Central memory CD8-positive, alpha-beta T cell (primary cell): ENCODE data around the gene ZFYVE19.
A peak's percentile ranks its signal among the peaks of the same experiment; 100 is the strongest.

Experiments used
- ATAC-seq: fragments of 150-1000 bp; cut with Tn5 transposase; replicated peaks from 2 replicates; pipeline ENCODE4 v1.10.0; 2022; ENCODE audit warnings: mild to moderate bottlenecking, moderate FRiP score, moderate number of reproducible peaks; ENCODE audit not compliant: poor library complexity, severe bottlenecking; ENCODE audit errors: extremely low read depth
- DNase-seq, 2 donors: peaks; one replicate each; pipeline ENCODE4 v3.0.0; 2021; ENCODE audit warnings: low spot score in 2 of 2
- H3K27ac Mint-ChIP-seq: one replicate; pipeline ENCODE4 v1.8.0; 2022; ENCODE audit warnings: low read depth, mild to moderate bottlenecking, moderate library complexity, mixed read lengths
- H3K27me3 Mint-ChIP-seq: one replicate; pipeline ENCODE4 v1.8.0; 2022; ENCODE audit warnings: mixed read lengths
- H3K36me3 Mint-ChIP-seq: one replicate; pipeline ENCODE4 v1.8.0; 2022; ENCODE audit warnings: mild to moderate bottlenecking, moderate library complexity, mixed read lengths; ENCODE audit not compliant: insufficient read depth
- H3K4me1 Mint-ChIP-seq: one replicate; pipeline ENCODE4 v1.8.0; 2022; ENCODE audit warnings: mixed read lengths
- H3K4me3 Mint-ChIP-seq: one replicate; pipeline ENCODE4 v1.8.0; 2022; ENCODE audit warnings: mild to moderate bottlenecking, moderate library complexity, mixed read lengths
- H3K9me3 Mint-ChIP-seq: one replicate; pipeline ENCODE4 v1.8.0; 2022; ENCODE audit warnings: mixed read lengths

Gene ZFYVE19

DNA sequence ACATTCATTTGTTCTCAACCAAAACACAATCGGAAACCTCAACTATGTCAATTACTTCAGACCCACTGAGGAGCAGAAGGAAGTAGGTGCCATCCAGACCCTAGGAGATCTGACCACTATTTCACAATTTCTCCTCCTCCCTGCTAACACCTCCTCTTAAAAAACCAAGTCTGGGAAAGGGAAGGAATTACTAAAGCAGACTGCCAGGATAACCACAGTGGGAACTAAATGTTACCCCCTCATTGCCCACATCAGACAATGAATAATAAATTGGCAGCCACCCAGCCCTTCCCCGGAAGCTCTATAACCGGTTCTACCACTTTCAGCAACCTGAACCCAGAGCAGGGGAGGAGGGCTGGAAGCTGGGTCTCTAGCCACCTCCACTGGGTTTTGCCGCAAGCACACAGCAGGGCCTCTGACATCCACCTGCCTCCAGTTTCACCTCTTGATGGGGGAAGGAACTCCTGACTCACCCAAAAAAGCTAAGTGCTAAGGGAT is 19.5 kb upstream of the ZFYVE19 start:
- no peaks in the 10 kb centered on the region for H3K27me3 Mint-ChIP-seq
- peak; percentile 85 for ATAC-seq
- peaks cover 25% of the 10 kb centered on the region for H3K4me1 Mint-ChIP-seq
- H3K27ac Mint-ChIP-seq = no peak overlapping the region
- no peaks in the 10 kb centered on the region for H3K9me3 Mint-ChIP-seq
- H3K36me3 Mint-ChIP-seq = peaks cover 8% of the 10 kb centered on the region
- no peak overlapping the region for H3K4me3 Mint-ChIP-seq
- peak in 1 of 2 donors; percentile 32 for DNase-seq

DNA sequence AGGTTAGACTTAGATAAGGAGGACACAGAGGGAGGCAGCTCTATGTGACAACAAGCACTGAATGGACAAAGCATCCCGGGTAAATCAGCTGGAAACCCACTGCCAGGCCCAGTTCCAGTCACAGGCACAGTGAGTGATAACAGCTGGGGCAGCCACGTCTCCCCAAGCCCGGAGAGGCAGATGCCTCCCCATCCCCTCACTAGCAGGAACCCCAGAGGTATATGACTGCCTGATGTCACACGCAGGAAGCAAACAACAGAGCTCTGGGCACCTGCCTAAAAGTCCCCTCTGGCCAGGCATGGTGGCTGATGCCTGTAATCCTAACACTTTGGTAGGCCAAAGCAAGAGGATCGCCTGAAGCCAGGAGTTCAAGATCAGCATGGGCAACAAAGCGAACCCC is 18.9 kb upstream of the ZFYVE19 start:
- Mint-ChIP-seq H3K9me3 (no peaks in the 10 kb centered on the region), H3K27ac (no peak overlapping the region), H3K4me3 (no peak overlapping the region), H3K27me3 (no peaks in the 10 kb centered on the region), H3K4me1 (peaks cover 23% of the 10 kb centered on the region), H3K36me3 (peaks cover 10% of the 10 kb centered on the region)
- ATAC-seq = no peak
- DNase-seq = no peak

DNA sequence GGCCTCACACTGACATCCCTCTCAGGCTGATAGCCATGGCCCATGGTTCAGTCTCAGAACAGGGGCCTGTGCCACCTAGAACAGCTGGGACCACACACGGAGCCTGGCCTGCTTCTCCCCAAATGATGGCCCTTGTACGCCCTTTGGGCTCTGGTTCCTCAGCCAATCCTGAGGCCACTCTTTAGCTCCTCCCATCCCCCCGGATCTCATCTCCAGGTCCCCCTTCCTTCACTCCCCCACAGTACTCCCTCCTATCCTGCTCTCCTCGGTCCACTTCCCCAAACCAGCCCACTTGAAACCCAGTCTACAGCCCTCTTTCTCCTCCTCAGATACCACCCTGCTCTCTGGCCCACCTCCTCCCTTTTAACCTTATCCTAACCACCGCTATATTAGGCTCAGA is 17.8 kb upstream of the ZFYVE19 start:
- H3K4me3 Mint-ChIP-seq = no peak overlapping the region
- H3K4me1 Mint-ChIP-seq = peaks cover 32% of the 10 kb centered on the region
- no peaks in the 10 kb centered on the region for H3K27me3 Mint-ChIP-seq
- DNase-seq (no peak), ATAC-seq (no peak)
- peaks cover 8% of the 10 kb centered on the region for H3K36me3 Mint-ChIP-seq
- no peaks in the 10 kb centered on the region for H3K9me3 Mint-ChIP-seq
- H3K27ac Mint-ChIP-seq = peak overlapping the region; percentile 36

DNA sequence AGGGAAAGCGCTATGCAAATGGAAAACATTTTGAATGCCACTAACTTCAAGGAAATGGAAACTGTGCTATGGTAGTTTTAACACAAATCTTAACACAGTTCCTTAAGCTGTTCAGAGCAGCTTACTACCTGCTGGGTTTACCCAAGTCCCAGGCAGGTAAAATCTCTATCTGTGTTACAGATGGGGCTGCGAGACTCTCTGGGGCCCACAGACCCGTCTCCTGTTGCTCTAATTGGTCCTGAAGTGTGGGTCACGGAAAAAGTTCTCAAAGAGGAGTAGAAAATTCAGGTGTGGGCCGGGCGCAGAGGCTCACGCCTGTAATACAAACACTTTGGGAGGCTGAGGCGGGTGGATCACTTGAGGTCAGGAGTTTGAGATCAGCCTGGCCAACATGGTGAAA is 16.9 kb upstream of the ZFYVE19 start:
- H3K27ac Mint-ChIP-seq = no peak overlapping the region
- no peak overlapping the region for H3K4me3 Mint-ChIP-seq
- no peak for ATAC-seq
- H3K9me3 Mint-ChIP-seq = no peaks in the 10 kb centered on the region
- H3K27me3 Mint-ChIP-seq = no peaks in the 10 kb centered on the region
- peaks cover 8% of the 10 kb centered on the region for H3K36me3 Mint-ChIP-seq
- DNase-seq = no peak
- H3K4me1 Mint-ChIP-seq = peaks cover 32% of the 10 kb centered on the region

DNA sequence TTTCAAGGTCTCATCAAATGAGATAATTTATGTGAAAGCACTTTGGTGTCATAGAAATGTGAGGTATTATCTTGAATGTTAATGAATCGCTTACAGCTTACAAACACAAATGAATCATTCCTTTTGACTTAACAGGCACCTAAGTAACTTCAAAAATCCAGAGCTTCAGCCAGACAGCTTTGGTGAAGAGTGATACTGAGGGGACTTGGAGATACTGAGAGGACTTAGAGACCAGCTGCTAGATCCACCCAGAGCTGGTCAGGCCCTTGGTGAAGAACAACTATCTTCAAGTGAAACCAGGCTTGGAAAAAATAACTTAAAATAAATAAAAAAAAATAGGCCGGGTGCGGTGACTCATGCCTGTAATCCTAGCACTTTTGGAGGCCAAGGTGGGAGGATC is 16.2 kb upstream of the ZFYVE19 start:
- Mint-ChIP-seq H3K27ac (no peak overlapping the region), H3K27me3 (no peaks in the 10 kb centered on the region), H3K9me3 (no peaks in the 10 kb centered on the region), H3K36me3 (peaks cover 8% of the 10 kb centered on the region), H3K4me1 (peaks cover 32% of the 10 kb centered on the region), H3K4me3 (no peak overlapping the region)
- no peak for ATAC-seq
- DNase-seq = no peak

DNA sequence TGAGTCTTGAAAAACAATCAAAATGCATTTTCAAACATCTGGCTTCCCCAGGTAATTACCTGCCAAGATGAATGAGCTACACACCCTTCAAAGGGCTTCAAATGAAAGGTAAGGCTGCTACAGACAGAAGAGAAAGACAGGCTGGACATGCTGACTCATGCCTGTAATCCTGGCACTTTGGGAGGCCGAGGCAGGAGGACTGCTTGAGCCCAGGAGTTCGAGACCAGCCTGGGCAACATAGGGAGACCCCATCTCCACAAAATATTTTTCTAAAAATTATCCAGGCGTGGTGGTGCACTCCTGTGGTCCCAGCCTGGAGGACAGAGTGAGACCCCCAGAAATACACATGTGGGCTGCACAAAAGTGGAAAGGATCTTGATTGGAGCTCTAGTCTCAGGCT is 14.5 kb upstream of the ZFYVE19 start:
- H3K4me3 Mint-ChIP-seq = no peak overlapping the region
- no peaks in the 10 kb centered on the region for H3K9me3 Mint-ChIP-seq
- DNase-seq = no peak
- no peak overlapping the region for H3K27ac Mint-ChIP-seq
- peaks cover 31% of the 10 kb centered on the region for H3K4me1 Mint-ChIP-seq
- no peak for ATAC-seq
- H3K36me3 Mint-ChIP-seq = peaks cover 8% of the 10 kb centered on the region
- no peaks in the 10 kb centered on the region for H3K27me3 Mint-ChIP-seq

DNA sequence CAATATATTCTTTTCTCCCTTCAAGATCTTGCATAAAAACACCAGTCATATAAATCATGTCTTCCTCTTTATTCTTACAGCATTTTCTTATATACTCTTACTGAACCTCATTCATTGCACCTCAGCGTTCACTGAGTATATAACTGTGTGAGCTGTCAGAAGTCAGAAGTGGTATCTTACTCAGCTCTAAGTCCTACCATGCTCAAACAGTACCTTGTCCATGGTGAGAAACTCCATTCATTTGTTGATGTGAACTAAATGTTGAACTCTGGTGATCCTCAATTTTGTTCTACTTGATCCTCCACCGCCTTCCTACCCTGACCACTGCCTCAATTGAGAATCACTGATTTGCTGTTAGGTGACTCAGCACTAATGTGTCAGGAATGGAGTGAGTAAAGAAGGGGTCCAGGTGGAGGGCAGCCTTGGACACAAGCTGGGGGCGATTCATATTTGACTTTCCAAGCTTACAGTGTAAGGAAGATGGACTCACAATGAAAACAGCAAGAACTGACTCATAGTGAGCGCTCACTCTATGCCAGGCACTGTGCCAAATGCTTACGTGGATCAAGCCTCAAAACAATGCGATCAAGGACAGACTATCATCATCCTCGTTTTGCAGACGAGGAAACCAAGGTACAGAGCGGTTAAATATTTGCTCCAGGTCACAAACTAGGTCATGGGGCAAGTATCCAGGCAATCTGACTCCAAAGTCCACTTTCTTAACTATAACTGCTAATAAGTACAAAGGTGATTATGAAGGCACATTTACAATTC is 13.5 kb upstream of the ZFYVE19 start:
- Mint-ChIP-seq H3K27me3 (no peaks in the 10 kb centered on the region), H3K9me3 (no peaks in the 10 kb centered on the region), H3K4me3 (no peak overlapping the region), H3K36me3 (peaks cover 10% of the 10 kb centered on the region), H3K27ac (no peak overlapping the region), H3K4me1 (peaks cover 31% of the 10 kb centered on the region)
- DNase-seq (no peak), ATAC-seq (no peak)

DNA sequence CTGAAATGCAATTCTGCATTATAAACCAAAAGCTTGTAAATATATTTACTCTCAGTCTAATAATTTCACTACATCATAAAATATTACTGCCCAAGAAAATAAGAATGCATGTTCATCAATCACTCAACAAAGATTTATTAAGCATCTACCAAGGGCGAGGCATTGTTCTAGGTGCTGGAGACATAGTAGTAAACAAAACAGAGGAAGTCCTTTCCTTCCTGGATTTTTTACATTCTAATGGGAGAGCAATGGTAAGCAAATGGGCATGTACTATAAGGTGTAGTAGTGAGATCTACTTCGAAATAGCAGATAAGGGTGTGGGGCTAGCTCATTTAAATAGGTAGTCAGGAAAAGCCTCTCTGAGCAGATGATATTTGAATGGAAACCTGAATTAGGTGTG is 10.8 kb upstream of the ZFYVE19 start:
- Mint-ChIP-seq H3K27ac (peak overlapping the region; percentile 6), H3K9me3 (no peaks in the 10 kb centered on the region), H3K4me3 (no peak overlapping the region), H3K27me3 (no peaks in the 10 kb centered on the region), H3K36me3 (peaks cover 19% of the 10 kb centered on the region), H3K4me1 (peaks cover 35% of the 10 kb centered on the region)
- DNase-seq = no peak
- ATAC-seq = no peak

DNA sequence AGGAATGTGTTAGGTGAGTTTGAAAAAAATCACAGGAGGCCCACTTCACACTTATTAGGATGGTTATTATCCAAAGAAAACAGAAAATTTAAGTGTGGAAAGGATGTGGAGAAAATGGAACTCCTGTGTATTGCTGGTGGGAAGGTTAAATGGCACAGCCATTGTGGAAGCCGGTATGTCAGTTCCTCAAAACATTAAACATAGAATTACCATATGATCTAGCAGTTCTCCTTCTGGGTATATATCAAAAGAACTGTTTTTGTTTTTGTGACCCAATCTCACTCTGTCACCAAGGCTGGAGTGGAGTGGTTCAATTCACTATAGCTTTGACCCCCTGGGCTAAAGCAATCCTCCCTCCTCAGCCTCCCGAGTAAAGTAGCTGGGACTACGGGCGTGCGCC is 10.4 kb upstream of the ZFYVE19 start:
- DNase-seq (no peak), ATAC-seq (no peak)
- Mint-ChIP-seq H3K4me3 (no peak overlapping the region), H3K27ac (peak overlapping the region; percentile 6), H3K27me3 (no peaks in the 10 kb centered on the region), H3K9me3 (no peaks in the 10 kb centered on the region), H3K36me3 (peaks cover 21% of the 10 kb centered on the region), H3K4me1 (peaks cover 38% of the 10 kb centered on the region)

DNA sequence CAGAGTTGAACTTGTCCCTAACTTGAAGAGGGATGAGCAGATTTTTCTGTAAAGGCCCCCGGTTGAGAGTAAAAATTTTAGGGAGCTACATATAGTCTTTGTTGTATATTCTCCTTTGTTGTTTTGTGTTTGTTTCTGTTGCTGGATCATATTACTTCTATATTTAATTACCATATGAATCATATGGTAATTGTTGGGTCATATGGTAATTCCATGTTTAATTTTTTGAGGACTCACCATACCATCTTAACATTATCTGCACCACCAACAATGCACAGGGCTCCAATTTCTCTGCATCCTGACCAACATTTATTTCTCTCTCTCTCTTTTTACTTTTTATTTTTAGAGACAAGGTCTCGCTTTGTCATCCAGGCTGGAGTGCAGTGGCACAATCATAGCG is 7.4 kb upstream of the ZFYVE19 start:
- no peak overlapping the region for H3K27ac Mint-ChIP-seq
- H3K4me3 Mint-ChIP-seq = no peak overlapping the region
- H3K4me1 Mint-ChIP-seq = peaks cover 35% of the 10 kb centered on the region
- ATAC-seq (no peak), DNase-seq (no peak)
- H3K9me3 Mint-ChIP-seq = no peaks in the 10 kb centered on the region
- no peaks in the 10 kb centered on the region for H3K27me3 Mint-ChIP-seq
- peaks cover 20% of the 10 kb centered on the region for H3K36me3 Mint-ChIP-seq

DNA sequence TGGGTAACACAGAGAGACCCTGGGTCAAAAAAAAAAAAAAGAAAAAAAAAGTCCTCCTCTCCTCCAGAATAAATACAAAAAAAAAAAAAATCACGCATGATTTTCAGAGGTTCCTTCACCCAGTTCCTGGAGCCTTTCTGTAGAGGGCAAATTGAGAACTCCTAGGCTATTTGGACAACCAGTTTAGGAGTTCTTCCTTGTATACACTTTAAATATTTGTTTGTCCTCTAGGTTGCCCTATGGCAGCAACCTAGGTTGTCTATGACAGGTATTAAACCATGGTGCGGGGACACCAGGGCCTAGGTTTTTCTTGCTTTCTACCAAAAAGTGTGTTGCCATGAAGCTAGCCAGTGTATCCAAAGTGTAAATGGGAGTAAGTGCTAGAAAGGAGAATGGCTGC is 3.8 kb upstream of the ZFYVE19 start:
- Mint-ChIP-seq H3K27ac (no peak overlapping the region), H3K36me3 (peaks cover 19% of the 10 kb centered on the region), H3K27me3 (no peaks in the 10 kb centered on the region), H3K4me1 (peaks cover 39% of the 10 kb centered on the region), H3K4me3 (no peak overlapping the region), H3K9me3 (no peaks in the 10 kb centered on the region)
- DNase-seq = no peak
- ATAC-seq = no peak

DNA sequence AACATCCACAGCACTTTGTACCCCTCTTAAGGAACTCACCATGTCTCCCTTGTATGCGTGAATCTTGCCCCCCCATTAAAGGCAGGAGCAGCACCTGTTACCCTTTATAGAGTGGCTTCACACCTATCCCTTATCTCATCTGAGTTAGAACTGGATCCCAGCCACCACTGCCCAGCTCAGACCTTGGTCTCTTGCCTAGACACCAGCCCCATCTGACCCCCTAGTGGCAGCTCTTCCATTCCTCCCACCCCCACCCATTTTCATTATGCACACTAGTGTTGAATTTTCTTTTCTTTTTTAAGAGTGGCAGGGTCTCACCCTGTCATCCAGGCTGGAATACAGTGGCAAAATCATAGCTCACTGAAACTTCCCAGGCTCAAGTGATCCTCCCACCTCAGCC is 3.2 kb upstream of the ZFYVE19 start:
- no peak for ATAC-seq
- no peak for DNase-seq
- H3K9me3 Mint-ChIP-seq = no peaks in the 10 kb centered on the region
- H3K27ac Mint-ChIP-seq = no peak overlapping the region
- peaks cover 37% of the 10 kb centered on the region for H3K4me1 Mint-ChIP-seq
- peaks cover 15% of the 10 kb centered on the region for H3K36me3 Mint-ChIP-seq
- no peaks in the 10 kb centered on the region for H3K27me3 Mint-ChIP-seq
- H3K4me3 Mint-ChIP-seq = no peak overlapping the region

DNA sequence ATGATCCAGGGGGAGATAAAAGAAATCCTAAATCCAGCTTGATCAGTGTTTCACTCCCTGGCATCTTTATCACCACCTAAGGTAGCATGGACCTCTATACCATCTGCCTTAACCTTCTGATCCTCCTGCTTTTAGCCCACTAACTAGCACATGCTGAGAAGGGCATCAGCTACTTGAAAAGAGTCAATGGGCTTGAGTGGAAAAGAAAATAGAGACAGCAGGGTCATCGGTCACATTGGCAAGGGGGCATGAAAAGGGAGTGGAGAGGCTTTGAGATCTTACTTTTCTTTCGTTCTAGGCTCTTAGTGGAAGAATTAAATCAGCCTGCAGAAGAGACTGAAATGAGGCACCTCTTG is 239 bp upstream of the ZFYVE19 start:
- DNase-seq (no peak), ATAC-seq (no peak)
- no peaks in the 10 kb centered on the region for H3K9me3 Mint-ChIP-seq
- H3K4me1 Mint-ChIP-seq = peaks cover 24% of the 10 kb centered on the region
- peak overlapping the region; percentile 97 for H3K4me3 Mint-ChIP-seq
- peaks cover 9% of the 10 kb centered on the region for H3K36me3 Mint-ChIP-seq
- no peaks in the 10 kb centered on the region for H3K27me3 Mint-ChIP-seq
- H3K27ac Mint-ChIP-seq = peak overlapping the region; percentile 90
